Measurements from ENCODE around the gene ZNF593. TPM values are rescaled to one million over a fixed set of nuclear protein-coding genes. Genes with fewer than 3 reads are reported as not detected.

The ZNF593 gene
- total and polyA plus RNA-seq, 2 of the 13 experiments (the other 11 are each of a cell fraction or from before 2014, with no cell fraction given), result 37.3 to 55.8 TPM

- no peak for TF ChIP-seq AHDC1 (CRISPR knock-in tag; IDR thresholded peaks at IDR 0.05; ENCODE audit: borderline replicate concordance)
- TF ChIP-seq ZBTB7A (CRISPR knock-in tag; IDR thresholded peaks at IDR 0.05), result no peak
- peak; percentile 59 for TF ChIP-seq ZFY (CRISPR knock-in tag; IDR thresholded peaks at IDR 0.05)
- TF ChIP-seq ZFX (CRISPR knock-in tag; IDR thresholded peaks at IDR 0.05; ENCODE audit: low read depth), result peak; percentile 64
- TF ChIP-seq ZBTB2 (CRISPR knock-in tag; IDR thresholded peaks at IDR 0.05; ENCODE audit: low read depth), result peak; percentile 27; the same call in 1 of the 2 replicates
- peak; percentile 57 for TF ChIP-seq ZNF687 (CRISPR knock-in tag; IDR thresholded peaks at IDR 0.05)
- peak; percentile 61 for TF ChIP-seq ZNF329 (CRISPR knock-in tag; IDR thresholded peaks at IDR 0.05; ENCODE audit: low read depth)
Measured at GRCh38 chr1:26164036-26164860, 5.5 kb upstream of the ZNF593 start (continued).
